ENCODE data around the gene TRPC3. TPM values are rescaled to one million over a fixed set of nuclear protein-coding genes. Genes with fewer than 3 reads are reported as not detected.

TRPC3 gene
- total RNA-seq, 4 donors from 2014 or later, result 0.59 to 8.2 (median 3.4) TPM

DNA sequence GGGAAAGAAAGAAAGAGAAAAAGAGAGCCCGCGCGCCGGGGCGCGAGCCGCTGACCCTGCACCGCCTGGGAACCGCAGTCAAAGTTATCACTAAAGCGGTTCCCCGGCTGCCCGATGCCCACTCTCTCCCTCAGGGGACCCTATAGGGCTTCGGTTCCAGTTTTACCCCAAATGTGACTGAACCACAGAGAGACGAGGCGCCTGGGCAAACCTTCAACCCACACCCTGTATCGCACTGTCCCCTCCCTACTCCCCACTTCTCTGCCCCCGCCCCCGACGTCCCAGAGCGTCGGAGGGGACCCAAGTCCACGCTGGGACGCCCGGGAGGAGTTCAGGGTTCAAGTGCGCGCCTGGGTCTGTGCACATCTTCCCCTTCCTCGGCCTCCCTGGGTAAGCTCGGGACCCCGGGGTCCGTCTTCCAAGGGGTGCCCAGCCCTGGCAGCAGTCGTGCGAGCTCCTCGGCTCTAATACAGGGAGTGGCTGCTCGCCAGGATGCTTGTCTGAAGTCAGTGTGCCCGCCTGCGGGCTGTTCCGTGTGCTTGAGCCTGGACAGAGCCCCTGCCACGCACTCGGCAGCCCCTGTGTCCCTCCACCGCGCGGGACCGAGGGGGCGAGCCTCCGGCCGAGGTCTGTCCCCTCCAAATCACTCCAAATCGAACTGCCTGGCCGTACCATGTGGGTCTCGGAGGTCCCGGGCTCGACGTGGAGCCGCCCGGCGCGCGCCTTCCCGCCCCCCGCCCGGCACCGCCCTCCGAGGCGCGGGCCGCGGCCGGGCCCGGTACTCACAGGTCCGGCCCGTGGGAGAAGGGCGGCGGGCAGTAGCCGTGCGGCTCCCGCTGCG, 960 bp downstream of the TRPC3 start:
- no peaks in the 10 kb centered on the region for H3K9me3 ChIP-seq
- peak; percentile 34 to 40 for DNase-seq
- peak overlapping the region; percentile 37 to 58 for H3K4me3 ChIP-seq
- no peaks in the 10 kb centered on the region for H3K36me3 ChIP-seq
- intact Hi-C loops (cut with DNase I; ENCODE audit: low total_unique reads), result no loop called here
- TF ChIP-seq, protein P1, sequence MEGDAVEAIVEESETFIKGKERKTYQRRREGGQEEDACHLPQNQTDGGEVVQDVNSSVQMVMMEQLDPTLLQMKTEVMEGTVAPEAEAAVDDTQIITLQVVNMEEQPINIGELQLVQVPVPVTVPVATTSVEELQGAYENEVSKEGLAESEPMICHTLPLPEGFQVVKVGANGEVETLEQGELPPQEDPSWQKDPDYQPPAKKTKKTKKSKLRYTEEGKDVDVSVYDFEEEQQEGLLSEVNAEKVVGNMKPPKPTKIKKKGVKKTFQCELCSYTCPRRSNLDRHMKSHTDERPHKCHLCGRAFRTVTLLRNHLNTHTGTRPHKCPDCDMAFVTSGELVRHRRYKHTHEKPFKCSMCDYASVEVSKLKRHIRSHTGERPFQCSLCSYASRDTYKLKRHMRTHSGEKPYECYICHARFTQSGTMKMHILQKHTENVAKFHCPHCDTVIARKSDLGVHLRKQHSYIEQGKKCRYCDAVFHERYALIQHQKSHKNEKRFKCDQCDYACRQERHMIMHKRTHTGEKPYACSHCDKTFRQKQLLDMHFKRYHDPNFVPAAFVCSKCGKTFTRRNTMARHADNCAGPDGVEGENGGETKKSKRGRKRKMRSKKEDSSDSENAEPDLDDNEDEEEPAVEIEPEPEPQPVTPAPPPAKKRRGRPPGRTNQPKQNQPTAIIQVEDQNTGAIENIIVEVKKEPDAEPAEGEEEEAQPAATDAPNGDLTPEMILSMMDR (IDR thresholded peaks at IDR 0.05), result no peak
- TF ChIP-seq POLR2A (IDR thresholded peaks at IDR 0.05), result no peak
- peak overlapping the region; percentile 2 to 70 for H3K27ac ChIP-seq
- no peaks in the 10 kb centered on the region for H3K27me3 ChIP-seq
- peaks cover 0 to 4% of the 10 kb centered on the region in 2 donors for H3K4me1 ChIP-seq

DNA sequence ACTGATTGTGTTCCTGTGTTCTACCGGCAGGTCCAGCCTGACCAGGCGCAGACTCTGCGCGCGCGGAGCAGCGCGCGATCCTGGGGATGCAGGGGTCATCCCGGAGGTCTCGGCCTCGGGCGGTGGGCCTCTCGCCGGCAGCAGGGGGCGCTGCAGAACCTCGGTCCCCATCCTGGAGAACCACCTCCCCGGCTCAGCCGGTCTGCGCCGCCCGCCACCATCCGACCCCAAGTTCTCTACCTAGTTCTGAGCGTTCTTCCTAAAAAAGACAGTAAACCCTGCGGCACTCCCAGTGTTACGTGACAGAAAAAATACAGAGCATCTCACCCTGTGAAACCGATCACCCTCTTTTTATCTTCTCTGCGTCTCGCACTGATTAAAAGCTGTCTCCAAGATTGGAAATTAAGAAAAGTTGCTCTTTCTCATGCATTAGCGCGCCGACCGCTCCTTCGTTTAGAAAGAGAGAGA, 1.6 kb downstream of the TRPC3 start:
- peak overlapping the region; percentile 2 to 70 for H3K27ac ChIP-seq
- H3K27me3 ChIP-seq, result no peaks in the 10 kb centered on the region
- peak; percentile 73 to 82 for DNase-seq
- intact Hi-C loops (cut with DNase I; ENCODE audit: low total_unique reads), result no loop called here
- peak overlapping the region; percentile 37 to 58 for H3K4me3 ChIP-seq
- no peaks in the 10 kb centered on the region for H3K36me3 ChIP-seq
- H3K9me3 ChIP-seq, result no peaks in the 10 kb centered on the region
- H3K4me1 ChIP-seq, result peaks cover 0 to 4% of the 10 kb centered on the region in 2 donors
- TF ChIP-seq, protein P1 (IDR thresholded peaks at IDR 0.05), result peak; percentile 52 to 73 (median 64)
- TF ChIP-seq POLR2A (IDR thresholded peaks at IDR 0.05), result no peak

DNA sequence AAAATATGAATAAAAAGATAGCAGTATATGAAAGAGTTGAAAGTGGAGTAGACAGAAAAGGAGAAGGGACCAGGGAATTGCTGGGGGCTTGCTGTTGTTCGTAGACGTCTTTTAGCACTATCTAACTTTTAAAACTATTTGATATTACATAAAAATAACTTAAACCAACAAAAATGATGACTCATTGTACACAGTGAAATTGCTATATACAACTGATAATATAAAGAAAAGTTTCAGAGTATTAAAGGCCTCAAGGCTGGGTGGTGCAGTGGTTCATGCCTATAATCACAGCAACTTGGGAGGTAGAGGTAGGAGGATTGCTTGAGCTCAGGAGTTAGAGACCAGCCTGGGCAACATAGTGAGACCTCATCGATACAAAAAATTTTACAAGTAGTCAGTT, 5.2 kb downstream of the TRPC3 start:
- intact Hi-C loops (cut with DNase I; ENCODE audit: low total_unique reads), result no loop called here
- Histone ChIP-seq H3K27ac (no peak overlapping the region), H3K9me3 (no peaks in the 10 kb centered on the region), H3K4me3 (no peak overlapping the region), H3K4me1 (peaks cover 0 to 4% of the 10 kb centered on the region in 2 donors), H3K36me3 (no peaks in the 10 kb centered on the region), H3K27me3 (peaks cover 0 to 5% of the 10 kb centered on the region in 2 donors)
- TF ChIP-seq, protein P1 (IDR thresholded peaks at IDR 0.05), result no peak
- no peak for TF ChIP-seq POLR2A (IDR thresholded peaks at IDR 0.05)
- no peak for DNase-seq

DNA sequence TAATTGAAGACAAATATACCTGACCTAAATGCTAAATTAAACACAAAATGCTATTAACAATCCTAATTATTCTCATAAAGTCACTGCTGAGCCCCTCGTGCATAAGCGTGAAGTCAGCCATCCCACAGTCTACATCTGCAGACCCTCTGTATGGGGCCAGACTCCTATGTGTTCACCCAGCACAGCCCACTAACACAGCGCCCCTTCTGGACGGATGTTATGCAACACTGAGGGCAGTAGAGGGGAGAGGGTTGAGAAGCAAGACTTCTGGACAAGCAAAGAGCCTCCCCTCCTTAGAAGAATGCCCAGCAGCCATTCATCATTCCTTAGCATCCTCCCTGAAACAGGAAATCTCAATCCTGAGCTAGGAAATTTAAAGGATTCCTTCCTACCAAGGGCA, 7.9 kb downstream of the TRPC3 start:
- no peaks in the 10 kb centered on the region for H3K9me3 ChIP-seq

More for the DNA sequence above, 7.9 kb downstream of the TRPC3 start:
- Histone ChIP-seq H3K27me3 (peaks cover 0 to 5% of the 10 kb centered on the region in 2 donors), H3K36me3 (no peaks in the 10 kb centered on the region), H3K4me1 (no peaks in the 10 kb centered on the region), H3K27ac (no peak overlapping the region), H3K4me3 (no peak overlapping the region)
- no peak for DNase-seq
- intact Hi-C loops (cut with DNase I; ENCODE audit: low total_unique reads), result no loop called here
- no peak for TF ChIP-seq POLR2A (IDR thresholded peaks at IDR 0.05)
- TF ChIP-seq, protein P1 (IDR thresholded peaks at IDR 0.05), result peak in 1 of 4 experiments; percentile 6

Data from uterus (tissue), 4 donors.